Karpas-422 (cell line): ENCODE data around the gene KIAA0930. TPM values are rescaled to one million over a fixed set of nuclear protein-coding genes. Genes with fewer than 3 reads are reported as not detected.

Experiments
- DNase-seq: peaks from one replicate; pipeline ENCODE4 v3.0.0-alpha.2; 2015
- H2AFZ ChIP-seq: fragments of 200-600 bp; sonication (generic); 2 replicates; pipeline ENCODE4 v1.6.1; 2014; ENCODE audit warnings: antibody characterized with exemption, low read length, mixed read lengths
- H3K27ac ChIP-seq: fragments of 200-600 bp; sonication (generic); 2 replicates; pipeline ENCODE4 v1.5.1; 2014; ENCODE audit warnings: mild to moderate bottlenecking, low read length, moderate library complexity
- H3K27me3 ChIP-seq: fragments of 200-600 bp; sonication (generic); 2 replicates; pipeline ENCODE4 v1.6.1; 2014; ENCODE audit warnings: low read length, mixed read lengths
- H3K36me3 ChIP-seq: fragments of 200-600 bp; sonication (generic); 2 replicates; pipeline ENCODE4 v1.6.1; 2014; ENCODE audit warnings: low read length, mixed read lengths; ENCODE audit not compliant: insufficient read depth
- H3K4me1 ChIP-seq: fragments of 200-600 bp; sonication (generic); 2 replicates; pipeline ENCODE4 v1.6.1; 2014; ENCODE audit warnings: mild to moderate bottlenecking, low read length, mixed read lengths
- H3K4me2 ChIP-seq: fragments of 200-600 bp; sonication (generic); 2 replicates; pipeline ENCODE4 v1.6.1; 2014; ENCODE audit warnings: low read length, low read depth, mild to moderate bottlenecking; ENCODE audit not compliant: poor library complexity, severe bottlenecking
- H3K4me3 ChIP-seq: fragments of 200-600 bp; sonication (generic); 2 replicates; pipeline ENCODE4 v1.5.1; 2014; ENCODE audit warnings: mild to moderate bottlenecking, antibody characterized with exemption, low read length, mixed read lengths
- H3K79me2 ChIP-seq: fragments of 200-600 bp; sonication (generic); 2 replicates; pipeline ENCODE4 v1.6.1; 2014; ENCODE audit warnings: mild to moderate bottlenecking, low read length, mixed read lengths
- H3K9ac ChIP-seq: fragments of 200-600 bp; sonication (generic); 2 replicates; pipeline ENCODE4 v1.6.0; 2014; ENCODE audit warnings: low read length
- H3K9me2 ChIP-seq: fragments of 200-600 bp; sonication (generic), shearing (Covaris generic); replicated peaks from 2 replicates; pipeline ENCODE4 v1.6.0; 2014; ENCODE audit warnings: mild to moderate bottlenecking, low read length, moderate library complexity; ENCODE audit not compliant: insufficient read depth
- H3K9me3 ChIP-seq: fragments of 300-700, 200-600 bp; sonication (generic); 2 replicates; pipeline ENCODE4 v1.6.1; 2014; ENCODE audit warnings: low read length, mixed read lengths
- H4K20me1 ChIP-seq: fragments of 200-600 bp; sonication (generic); 2 replicates; pipeline ENCODE4 v1.6.1; 2014; ENCODE audit warnings: mild to moderate bottlenecking, antibody characterized with exemption, low read length, low read depth; ENCODE audit not compliant: insufficient read depth
- total RNA-seq: library from RNA; depleted of rRNA; stranded (reverse); fragments of >200 nt; shearing (Covaris generic); gene quantifications from 2 replicates; pipeline ENCODE4 v1.2.3, GENCODE V29; 2014; ENCODE audit warnings: low replicate concordance

The KIAA0930 gene
- total RNA-seq, 1 experiment from 2014 or later, result 19.3 TPM

- Histone ChIP-seq H3K27ac (no peak overlapping the region), H3K4me1 (no peaks in the 10 kb centered on the region), H3K4me3 (no peak overlapping the region), H4K20me1 (peaks cover 29% of the 10 kb centered on the region), H2AFZ (no peak overlapping the region), H3K27me3 (no peaks in the 10 kb centered on the region), H3K36me3 (peaks cover 68% of the 10 kb centered on the region; the same call in 1 of the 2 replicates), H3K9ac (no peak overlapping the region), H3K9me3 (no peaks in the 10 kb centered on the region), H3K4me2 (no peak overlapping the region), H3K79me2 (peaks cover 93% of the 10 kb centered on the region), H3K9me2 (no peaks in the 10 kb centered on the region)
- DNase-seq, result no peak
Measured at GRCh38 chr22:45172881-45173585, 67.7 kb downstream of the KIAA0930 start.

GRCh38 chr22:45171830-45172229, 68.9 kb downstream of the KIAA0930 start:
- Histone ChIP-seq H3K27me3 (no peaks in the 10 kb centered on the region), H2AFZ (no peak overlapping the region), H3K4me2 (no peak overlapping the region), H3K4me3 (no peak overlapping the region), H4K20me1 (peaks cover 28% of the 10 kb centered on the region), H3K27ac (no peak overlapping the region), H3K36me3 (peaks cover 74% of the 10 kb centered on the region), H3K9me3 (no peaks in the 10 kb centered on the region), H3K79me2 (peaks cover 94% of the 10 kb centered on the region), H3K9me2 (no peaks in the 10 kb centered on the region), H3K9ac (no peak overlapping the region), H3K4me1 (no peaks in the 10 kb centered on the region)
- no peak for DNase-seq

GRCh38 chr22:45169591-45170466, 70.9 kb downstream of the KIAA0930 start:
- Histone ChIP-seq H3K27me3 (no peaks in the 10 kb centered on the region), H3K9me3 (no peaks in the 10 kb centered on the region), H3K4me2 (no peak overlapping the region), H3K9ac (no peak overlapping the region), H2AFZ (no peak overlapping the region), H3K4me3 (no peak overlapping the region), H3K9me2 (no peaks in the 10 kb centered on the region), H4K20me1 (peaks cover 23% of the 10 kb centered on the region), H3K4me1 (peaks cover 11% of the 10 kb centered on the region), H3K79me2 (peaks cover 96% of the 10 kb centered on the region), H3K36me3 (peaks cover 64% of the 10 kb centered on the region), H3K27ac (no peak overlapping the region)
- no peak for DNase-seq

DNA sequence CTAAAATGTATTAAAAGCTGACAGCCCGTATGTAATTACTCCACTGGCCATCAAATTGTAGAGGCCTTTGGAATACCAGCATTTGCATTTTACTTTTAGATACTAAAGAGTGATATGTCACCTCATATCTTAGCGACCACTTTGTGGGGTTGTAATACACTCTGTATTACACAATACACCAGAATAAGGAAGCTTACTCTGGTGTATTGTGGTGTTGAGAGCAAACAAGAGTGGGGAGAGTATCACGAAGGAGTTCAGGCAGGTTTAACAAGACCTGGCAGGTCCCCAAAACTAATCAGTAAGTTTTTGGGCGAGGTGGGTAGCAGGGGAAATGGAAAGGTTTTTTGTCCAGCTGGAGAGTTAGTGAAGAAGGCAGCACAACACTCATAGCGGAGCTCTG, 73.8 kb downstream of the KIAA0930 start:
- H3K27ac ChIP-seq, result no peak overlapping the region
- no peaks in the 10 kb centered on the region for H3K9me2 ChIP-seq
- no peak for DNase-seq
- H3K4me1 ChIP-seq, result peaks cover 18% of the 10 kb centered on the region
- no peak overlapping the region for H3K4me2 ChIP-seq
- H3K9me3 ChIP-seq, result no peaks in the 10 kb centered on the region
- no peaks in the 10 kb centered on the region for H3K27me3 ChIP-seq
- H3K4me3 ChIP-seq, result no peak overlapping the region
- peaks cover 20% of the 10 kb centered on the region for H4K20me1 ChIP-seq
- H2AFZ ChIP-seq, result no peak overlapping the region
- peaks cover 93% of the 10 kb centered on the region for H3K79me2 ChIP-seq
- H3K9ac ChIP-seq, result no peak overlapping the region
- peaks cover 49% of the 10 kb centered on the region for H3K36me3 ChIP-seq

DNA sequence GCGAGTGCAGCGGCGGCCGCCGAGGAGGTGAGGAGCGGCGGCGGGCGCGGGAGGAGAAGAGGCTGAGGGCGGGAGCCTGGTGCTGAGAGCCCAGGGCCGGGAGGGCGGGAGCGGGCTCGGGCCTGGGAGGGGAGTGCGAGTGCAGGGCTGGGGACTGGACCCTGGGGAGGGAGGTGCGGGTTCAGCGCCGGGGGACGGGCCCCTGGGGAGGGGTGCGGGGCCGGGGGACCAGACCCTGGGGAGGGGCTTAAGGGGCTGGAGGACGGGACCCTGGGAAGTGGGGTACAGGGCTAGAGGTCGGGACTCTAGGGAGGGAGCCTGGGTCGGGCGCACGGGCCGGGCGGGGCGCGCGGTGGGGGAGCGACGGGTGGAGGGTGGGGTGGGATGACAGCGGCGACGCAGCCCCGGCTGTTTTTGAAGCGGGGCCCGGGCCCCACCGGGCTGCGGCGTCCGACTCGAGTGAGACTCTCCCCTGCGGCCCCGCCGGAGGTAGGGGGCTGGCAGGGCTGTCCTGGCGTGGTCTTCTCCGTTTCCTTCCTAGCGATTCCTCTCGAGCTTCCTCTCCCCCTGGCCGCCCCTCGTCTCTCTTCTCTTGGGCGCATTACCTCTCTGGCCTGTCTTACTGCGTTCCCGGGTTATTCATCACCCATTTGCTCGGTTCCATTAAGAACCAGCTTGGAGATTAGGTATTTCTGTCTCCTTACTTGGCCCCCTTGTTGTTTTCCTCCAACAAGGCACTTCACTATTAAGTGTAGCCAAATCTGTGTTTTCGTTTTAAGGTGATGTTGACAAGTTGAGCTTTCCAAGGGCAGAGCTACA, 76.2 kb downstream of the KIAA0930 start:
- H3K4me2 ChIP-seq, result peak overlapping the region; percentile 66
- H3K4me3 ChIP-seq, result peak overlapping the region; percentile 91
- H3K79me2 ChIP-seq, result peaks cover 92% of the 10 kb centered on the region
- peak overlapping the region; percentile 98 for H3K9ac ChIP-seq
- H3K27me3 ChIP-seq, result no peaks in the 10 kb centered on the region
- no peaks in the 10 kb centered on the region for H3K9me3 ChIP-seq
- H2AFZ ChIP-seq, result peak overlapping the region; percentile 82; the same call in 1 of the 2 replicates
- H3K27ac ChIP-seq, result peak overlapping the region; percentile 64
- peaks cover 27% of the 10 kb centered on the region for H3K4me1 ChIP-seq
- peaks cover 20% of the 10 kb centered on the region for H4K20me1 ChIP-seq
- DNase-seq, result peak; percentile 65
- peaks cover 26% of the 10 kb centered on the region for H3K36me3 ChIP-seq
- no peaks in the 10 kb centered on the region for H3K9me2 ChIP-seq

DNA sequence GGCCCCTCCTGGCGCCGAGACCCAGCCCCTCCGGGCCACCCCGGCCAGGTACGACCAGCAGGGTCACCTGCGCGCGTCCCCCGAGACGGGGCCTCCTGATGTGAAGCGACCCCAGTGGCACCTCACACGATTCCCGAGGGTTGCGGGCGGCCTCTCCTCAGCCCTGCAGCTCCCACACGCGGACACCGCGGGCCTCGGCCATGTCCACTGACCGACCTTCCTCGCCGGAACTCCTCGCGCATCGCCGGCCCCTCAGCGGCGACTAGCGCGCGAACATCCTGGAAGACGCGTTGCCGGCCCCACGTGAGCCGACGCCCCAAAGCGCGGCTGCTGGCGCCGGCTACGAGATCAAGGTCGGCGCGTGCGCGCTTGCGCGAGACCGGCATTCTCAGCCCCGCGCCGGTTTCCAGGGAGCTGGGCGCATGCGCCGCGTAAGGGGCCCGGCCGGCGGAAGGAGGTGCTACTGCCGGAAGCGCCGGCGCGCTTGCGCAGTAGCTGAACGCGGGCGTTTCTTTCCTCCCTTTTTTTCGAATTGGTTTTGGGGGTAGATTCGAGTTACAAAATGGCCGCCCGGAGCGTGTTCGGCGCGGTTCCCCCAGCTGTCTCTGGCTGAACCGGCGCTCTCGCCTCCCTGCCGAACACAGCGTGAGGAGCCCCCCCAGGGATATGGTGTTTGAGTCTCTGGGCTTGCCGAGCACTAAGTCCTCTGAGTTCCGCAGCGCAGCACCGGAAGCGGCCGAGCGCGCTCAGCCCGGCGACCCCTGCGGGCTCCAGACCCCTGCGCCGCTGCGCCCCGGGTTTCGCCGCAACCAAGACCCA, 77.0 kb downstream of the KIAA0930 start, which contains the start of gene NUP50:
Gene NUP50 (plus strand): TSS at position 475 of the 819 bp plus-strand sequence. CDS start 4,253 bp downstream, outside the sequence.
- Histone ChIP-seq H3K36me3 (peaks cover 27% of the 10 kb centered on the region), H3K9me2 (no peaks in the 10 kb centered on the region), H3K9ac (peak within 1 kb of the TSS; percentile 98), H3K27ac (peak within 1 kb of the TSS; percentile 73), H3K79me2 (peaks cover 93% of the 10 kb centered on the region), H2AFZ (peak within 1 kb of the TSS; percentile 89; the same call in 1 of the 2 replicates), H4K20me1 (peaks cover 20% of the 10 kb centered on the region), H3K9me3 (no peaks in the 10 kb centered on the region), H3K4me1 (peaks cover 27% of the 10 kb centered on the region), H3K4me3 (peak within 1 kb of the TSS; percentile 91), H3K27me3 (no peaks in the 10 kb centered on the region), H3K4me2 (peak within 1 kb of the TSS; percentile 66)
- peak; percentile 99 for DNase-seq

DNA sequence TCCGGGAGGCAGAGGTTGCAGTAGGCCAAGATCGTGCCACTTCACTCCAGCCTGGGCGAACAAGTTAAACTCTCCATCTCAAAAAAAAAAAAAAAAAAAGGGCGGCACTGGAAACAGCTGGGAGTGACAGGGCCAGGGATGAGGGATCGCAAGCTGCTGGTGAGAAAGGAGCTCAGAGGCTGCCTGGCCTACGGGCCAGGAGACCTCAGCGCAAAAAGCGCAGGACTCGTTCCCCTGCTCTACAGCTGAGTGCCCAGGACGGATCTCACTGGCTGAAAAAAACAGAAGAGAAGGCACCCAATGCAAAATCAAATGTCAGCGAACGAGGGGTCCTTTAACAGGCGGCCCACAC, 77.6 kb downstream of the KIAA0930 start:
- peak overlapping the region; percentile 73 for H3K27ac ChIP-seq
- peak overlapping the region; percentile 89; the same call in 1 of the 2 replicates for H2AFZ ChIP-seq
- H3K79me2 ChIP-seq, result peaks cover 93% of the 10 kb centered on the region
- H3K36me3 ChIP-seq, result peaks cover 25% of the 10 kb centered on the region
- no peaks in the 10 kb centered on the region for H3K9me3 ChIP-seq
- H3K9me2 ChIP-seq, result no peaks in the 10 kb centered on the region
- DNase-seq, result peak; percentile 79
- H3K9ac ChIP-seq, result peak overlapping the region; percentile 98
- peaks cover 27% of the 10 kb centered on the region for H3K4me1 ChIP-seq
- peaks cover 15% of the 10 kb centered on the region for H4K20me1 ChIP-seq
- H3K27me3 ChIP-seq, result no peaks in the 10 kb centered on the region
- peak overlapping the region; percentile 91 for H3K4me3 ChIP-seq
- peak overlapping the region; percentile 66 for H3K4me2 ChIP-seq
